ENCODE results near the gene HDAC11.

- TF ChIP-seq CTCF (conservative IDR thresholded peaks at IDR 0.05; ENCODE audit: low read depth, low read length) (no peak), MAFK (IDR thresholded peaks at IDR 0.05; ENCODE audit: low read depth, low read length) (no peak), POLR2A (IDR thresholded peaks at IDR 0.05; ENCODE audit: low read depth, low read length) (no peak), CEBPB (IDR thresholded peaks at IDR 0.05; ENCODE audit: low read depth, low read length) (no peak), BHLHE40 (IDR thresholded peaks at IDR 0.05; ENCODE audit: low read depth, low read length) (no peak), MXI1 (IDR thresholded peaks at IDR 0.05; ENCODE audit: borderline replicate concordance, low read depth, low read length) (no peak), SMC3 (IDR thresholded peaks at IDR 0.05; ENCODE audit: low read depth, low read length) (no peak), ELK1 (IDR thresholded peaks at IDR 0.05; ENCODE audit: borderline replicate concordance, low read depth, low read length) (no peak), RAD21 (IDR thresholded peaks at IDR 0.05; ENCODE audit: low read length) (no peak), RCOR1 (IDR thresholded peaks at IDR 0.05; ENCODE audit: insufficient replicate concordance, low read length) (no peak), RFX5 (IDR thresholded peaks at IDR 0.05; ENCODE audit: low read depth, low read length) (no peak), USF2 (IDR thresholded peaks at IDR 0.05; ENCODE audit: low read depth, low read length) (no peak), FOS (IDR thresholded peaks at IDR 0.05; ENCODE audit: low read depth, low read length) (no peak), CHD1 (IDR thresholded peaks at IDR 0.05; ENCODE audit: low read depth, low read length) (no peak)
Observed at GRCh38 chr3:13493867-13494441, 13.8 kb downstream of the HDAC11 start.

Measured in IMR-90 (cell line).